CD4-positive, alpha-beta T cell treated with Interleukin-10 for 1 hour (primary cell): ENCODE results near the gene GIT1.

Experiments
- DNase-seq: peaks from one replicate; pipeline ENCODE4 v3.0.0-alpha.2; 2020

GIT1 gene

GRCh38 chr17:29578626-29579485 lies 10.6 kb downstream of the GIT1 start:
- DNase-seq: no peak

DNA sequence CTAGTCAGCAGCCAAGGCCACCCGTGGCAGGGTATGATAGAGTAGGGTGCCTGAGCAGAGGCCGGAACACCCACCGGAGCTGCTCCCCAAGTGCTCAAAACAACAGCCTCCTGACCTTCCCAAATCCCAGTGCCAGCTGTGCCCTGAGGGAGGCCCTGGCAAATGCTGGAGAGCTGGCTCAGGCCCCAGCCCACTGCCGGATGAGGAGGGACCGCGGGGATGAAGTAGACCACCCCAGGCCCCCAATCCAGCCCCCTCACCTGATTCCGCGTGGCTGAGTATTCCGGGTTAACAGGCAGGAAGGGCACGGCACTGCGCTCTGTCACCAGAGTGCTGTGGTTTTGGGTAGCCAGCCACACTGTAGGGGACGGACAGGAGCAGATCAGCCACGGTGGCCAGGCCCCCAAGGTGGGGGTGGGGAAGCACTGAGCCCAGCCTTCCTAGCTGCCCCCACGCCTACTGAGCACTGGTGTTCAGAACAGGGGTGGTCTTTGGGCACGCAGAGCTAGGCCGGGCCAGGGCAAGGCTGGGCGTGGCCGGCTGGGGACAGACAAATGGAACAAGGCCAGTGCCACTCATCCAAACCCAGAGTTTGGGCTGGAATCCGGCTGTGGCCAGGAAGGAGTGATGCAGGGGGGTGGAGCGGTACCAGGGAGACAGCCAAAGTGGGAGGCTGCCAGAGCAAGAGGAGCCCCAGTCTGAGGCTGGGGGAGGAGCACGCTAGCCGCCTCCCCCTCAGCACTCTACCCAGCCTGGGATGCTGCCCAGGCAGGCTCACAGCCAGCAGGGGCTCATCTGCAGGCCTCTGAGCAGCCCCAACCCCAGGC lies 11.8 kb downstream of the GIT1 start:
- no peak for DNase-seq

DNA sequence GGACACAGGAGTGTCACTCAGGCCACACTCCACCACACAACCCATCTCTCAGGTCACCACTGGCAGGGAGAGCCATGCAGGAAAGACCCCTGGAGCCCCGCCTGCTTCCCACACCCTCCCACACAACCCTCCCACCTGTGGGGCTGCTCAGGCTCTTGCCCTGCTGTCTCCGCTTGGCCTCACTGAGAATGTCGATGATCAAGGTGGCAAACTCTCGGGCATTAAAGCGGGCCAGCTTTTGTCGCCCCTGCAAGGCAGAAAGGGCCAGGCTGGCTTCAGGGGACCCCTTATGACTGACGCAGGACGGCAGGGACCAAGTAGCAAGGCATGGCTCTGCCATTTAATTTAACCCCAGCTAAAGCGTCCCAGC lies 12.5 kb downstream of the GIT1 start:
- no peak for DNase-seq

DNA sequence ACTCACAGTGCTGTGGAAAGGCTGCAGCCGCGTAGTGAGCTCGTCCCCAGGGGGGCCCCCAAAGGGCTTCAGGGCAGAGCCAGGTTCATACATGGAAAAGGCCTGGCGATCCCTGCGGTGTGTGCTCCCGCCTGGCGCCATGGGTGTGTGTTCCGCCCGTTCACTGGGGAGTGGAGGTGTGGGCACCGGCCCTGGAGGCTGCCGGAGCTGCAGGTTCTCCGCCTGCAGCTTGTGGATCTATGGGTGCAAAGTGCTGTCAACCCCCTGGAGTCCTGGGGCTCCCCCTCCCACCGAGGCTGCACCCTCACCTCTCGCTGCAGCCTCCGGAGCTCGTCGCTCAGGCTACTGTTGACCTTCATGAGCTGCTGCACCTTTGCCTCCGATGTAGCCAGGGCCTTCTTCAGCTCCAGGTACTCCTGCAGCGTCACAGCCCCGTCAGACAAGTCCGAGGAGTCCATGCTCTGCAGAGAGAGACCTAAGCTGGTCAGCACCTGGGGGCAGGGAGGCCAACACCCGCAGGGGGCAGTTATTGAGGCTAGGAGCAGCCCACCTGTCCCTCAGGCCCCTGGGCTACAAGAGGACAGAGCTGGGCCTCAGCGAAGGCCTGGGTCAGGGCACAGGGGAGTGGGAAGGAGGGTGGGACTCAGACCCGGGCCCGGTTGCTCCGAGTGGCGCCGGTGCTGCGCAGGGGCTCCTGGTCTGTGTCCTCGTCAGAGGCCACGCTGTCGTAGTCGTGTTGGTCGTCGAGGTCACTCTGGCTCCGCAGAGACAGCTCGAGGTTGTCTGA lies 13.0 kb downstream of the GIT1 start:
- no peak for DNase-seq

GRCh38 chr17:29575511-29576213 lies 13.8 kb downstream of the GIT1 start:
- no peak for DNase-seq

DNA sequence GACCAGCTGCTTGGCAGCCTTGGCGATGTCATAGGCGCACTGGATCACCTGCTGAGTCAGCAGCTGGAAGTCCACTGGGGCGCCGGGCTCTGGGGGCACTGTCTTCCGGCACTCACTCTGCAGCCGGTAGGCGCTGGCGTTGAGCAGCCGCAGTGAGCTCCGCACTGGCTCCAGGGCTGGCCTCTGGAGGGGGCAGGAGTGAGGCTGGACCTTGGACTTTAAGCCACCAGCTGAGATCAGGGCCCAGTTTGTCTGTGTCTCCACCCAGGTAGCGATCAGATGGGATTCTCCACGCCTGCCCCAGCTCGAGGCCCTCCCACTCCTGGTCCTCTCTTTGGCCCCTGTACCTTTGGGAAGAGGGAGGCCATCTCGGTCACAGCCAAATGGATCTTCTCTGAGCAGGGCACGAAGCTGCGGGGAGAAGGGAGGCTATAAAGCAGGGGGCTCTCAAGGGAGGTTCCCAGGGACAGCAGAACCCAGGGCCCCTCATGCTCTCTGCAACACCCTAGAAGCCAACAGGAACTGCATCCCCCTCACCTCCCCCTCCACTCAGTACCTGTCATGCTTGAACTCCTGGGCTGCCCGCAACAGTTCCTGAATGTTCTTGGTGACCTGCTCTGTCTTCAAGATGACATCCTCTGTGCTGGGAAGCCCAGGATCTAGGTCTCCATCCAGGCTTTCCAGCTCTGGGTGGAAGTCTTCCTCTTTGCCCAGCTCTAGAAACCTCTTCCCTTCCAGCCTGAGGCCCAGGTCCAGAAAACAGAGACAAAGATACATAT lies 14.5 kb downstream of the GIT1 start:
- no peak for DNase-seq

DNA sequence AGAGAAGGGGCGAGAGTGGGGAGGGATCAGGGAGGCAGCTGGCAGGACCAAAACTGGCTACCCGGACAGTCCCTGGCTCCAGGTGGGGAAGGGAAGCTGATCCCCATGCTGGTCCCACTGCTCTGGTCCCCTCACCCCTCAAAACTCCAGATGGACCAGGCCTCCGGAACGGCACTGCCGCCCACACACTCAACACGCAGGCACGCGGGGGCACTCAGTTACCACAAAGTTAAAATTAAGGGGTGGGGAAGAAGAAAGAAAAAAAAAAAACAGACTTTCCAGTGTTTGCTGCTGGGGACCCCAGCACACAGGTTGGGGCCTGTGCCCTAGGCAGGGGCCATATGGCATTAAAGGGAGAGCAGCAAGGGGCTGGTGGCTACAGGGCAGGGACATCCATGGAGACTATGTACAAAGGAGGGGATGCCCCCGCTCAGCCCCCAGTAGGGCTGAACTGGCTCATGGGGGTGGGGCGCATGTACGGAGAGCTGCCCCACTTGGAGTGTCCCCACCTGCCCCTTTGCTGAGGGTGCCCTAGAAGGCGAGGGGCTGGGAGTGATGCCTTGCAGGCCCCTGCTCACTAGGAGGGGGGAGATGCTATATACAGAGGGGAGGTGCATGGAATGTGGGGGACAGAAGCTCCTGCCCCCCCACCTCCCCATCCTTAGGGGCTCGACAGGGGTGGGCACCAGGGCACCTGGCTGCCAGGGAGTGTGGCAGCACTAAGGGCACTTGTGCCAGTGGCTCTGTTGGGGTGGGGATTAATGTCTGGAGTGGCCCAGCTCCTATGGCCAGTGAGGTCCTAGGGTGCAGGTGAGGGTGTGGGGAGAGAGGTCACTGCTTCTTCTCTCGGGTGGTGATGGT lies 15.3 kb downstream of the GIT1 start:
- no peak for DNase-seq

DNA sequence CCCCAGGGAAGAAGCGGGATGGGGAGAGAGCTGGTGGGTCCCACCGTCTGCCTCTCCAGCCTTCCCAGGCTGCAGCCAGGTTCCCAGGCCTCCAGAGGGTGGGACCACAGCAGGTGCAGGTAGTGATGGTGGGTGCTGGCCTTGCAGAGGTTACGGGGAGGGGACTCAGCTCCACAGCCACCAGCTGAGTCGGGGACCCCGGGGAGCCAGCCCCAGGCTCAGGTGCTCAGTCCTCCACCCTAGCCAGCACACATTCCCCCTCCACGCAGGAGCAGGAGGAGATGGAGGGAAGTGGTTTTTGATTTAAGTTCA lies 15.9 kb downstream of the GIT1 start:
- DNase-seq: no peak

- peak; percentile 55 for DNase-seq
Observed at GRCh38 chr17:29572691-29573557, 16.5 kb downstream of the GIT1 start.

DNA sequence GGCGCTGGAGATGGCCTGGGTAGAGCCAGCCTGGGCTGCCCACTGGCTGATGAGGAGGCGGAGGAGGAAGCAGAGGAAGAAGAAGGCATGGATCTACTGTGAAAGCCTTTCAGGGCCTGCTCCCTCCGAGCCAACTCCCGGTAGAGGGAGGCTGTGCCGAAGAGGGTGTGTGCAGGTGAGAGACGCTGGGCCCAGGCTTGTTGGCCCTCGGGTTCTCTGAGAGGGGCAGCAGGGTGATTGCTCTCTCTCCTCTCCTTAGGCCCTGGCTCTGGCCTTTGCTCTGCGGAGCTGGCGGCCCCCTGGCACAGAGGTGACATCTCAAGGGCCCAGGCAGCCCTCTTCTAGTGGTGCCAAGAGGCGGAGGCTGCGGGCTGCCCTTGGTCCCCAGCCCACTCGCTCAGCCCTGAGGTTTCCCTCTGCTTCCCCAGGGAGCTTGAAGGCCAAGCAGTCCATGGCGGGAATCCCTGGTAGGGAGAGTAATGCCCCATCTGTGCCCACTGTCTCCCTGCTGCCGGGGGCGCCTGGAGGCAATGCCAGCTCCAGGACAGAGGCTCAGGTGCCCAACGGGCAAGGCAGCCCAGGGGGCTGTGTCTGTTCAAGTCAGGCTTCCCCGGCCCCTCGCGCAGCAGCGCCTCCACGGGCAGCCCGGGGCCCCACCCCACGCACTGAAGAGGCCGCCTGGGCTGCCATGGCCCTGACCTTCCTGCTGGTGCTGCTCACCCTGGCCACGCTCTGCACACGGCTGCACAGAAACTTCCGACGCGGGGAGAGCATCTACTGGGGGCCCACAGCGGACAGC lies 17.4 kb downstream of the GIT1 start:
- DNase-seq: no peak

DNA sequence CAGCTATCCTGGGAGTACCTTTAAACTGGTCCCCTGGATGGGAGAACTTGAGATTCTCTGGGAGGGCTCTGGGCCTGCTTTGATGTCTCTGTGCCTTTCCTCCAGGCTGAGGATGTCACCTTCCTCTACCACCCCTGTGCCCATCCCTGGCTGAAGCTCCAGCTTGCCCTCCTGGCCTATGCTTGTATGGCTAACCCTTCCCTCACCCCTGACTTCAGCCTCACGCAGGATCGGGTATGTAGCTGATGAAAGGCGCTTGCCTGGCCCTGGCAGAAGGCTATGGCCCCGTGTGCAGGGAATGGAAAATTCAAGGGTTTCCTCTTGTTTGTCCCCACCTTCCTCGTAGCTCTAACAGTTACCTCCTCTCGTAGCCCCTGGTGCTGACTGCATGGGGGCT lies 18.0 kb downstream of the GIT1 start:
- DNase-seq: no peak

GRCh38 chr17:29570521-29570920 lies 18.9 kb downstream of the GIT1 start:
- no peak for DNase-seq

- no peak for DNase-seq
Observed at GRCh38 chr17:29569245-29569950, 20.1 kb downstream of the GIT1 start.

DNA sequence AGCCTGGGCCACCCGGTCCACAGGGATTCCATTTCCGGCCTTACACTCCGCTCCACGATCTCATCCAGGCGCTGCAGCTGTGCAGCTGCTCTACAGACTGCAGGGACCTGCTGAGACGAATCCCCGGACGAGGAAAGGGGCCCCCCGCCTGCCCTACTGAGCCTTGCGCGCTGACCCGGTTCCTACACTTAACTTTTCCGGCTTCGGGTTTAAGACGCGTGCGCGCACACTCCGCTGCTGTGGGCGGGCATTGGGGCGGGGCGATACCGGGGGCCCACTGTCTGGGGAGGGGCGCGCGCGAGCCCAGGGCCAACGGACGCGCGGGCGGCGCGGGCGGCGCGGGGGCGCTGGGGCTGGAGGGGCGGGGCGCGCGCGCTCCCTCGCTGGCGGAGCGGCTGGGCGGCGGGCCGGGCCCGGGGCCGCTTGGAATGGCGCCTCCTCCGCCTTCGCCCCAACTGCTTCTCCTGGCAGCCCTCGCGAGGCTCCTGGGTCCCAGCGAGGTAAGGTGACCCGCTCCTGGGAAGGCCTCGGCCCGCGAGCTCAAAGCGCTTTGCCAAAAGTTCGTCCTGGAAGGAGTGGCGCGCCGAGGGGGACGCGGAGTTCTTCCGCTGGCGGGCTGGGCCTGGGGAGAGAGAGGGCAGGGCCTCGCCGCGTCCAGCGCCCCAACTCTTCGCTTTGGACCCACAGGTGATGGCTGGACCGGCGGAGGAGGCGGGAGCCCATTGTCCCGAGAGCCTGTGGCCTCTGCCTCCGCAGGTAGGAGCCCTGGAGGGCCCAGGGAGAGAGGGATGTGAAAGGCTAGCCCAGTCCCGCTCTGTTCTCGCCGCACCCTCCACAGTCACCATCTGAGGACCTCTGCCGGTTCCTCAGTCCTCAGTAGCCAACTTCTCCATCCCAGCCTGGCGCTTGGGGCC lies 20.9 kb downstream of the GIT1 start, which contains the start of gene TP53I13:
TP53I13 (plus strand) TSS at position 371 of the 914 bp plus-strand sequence; CDS start at position 429, 58 bp downstream.
- DNase-seq: peak; percentile 93

GRCh38 chr17:29567554-29568330 lies 21.7 kb downstream of the GIT1 start:
- peak; percentile 81 for DNase-seq

GRCh38 chr17:29567304-29567553 lies 22.2 kb downstream of the GIT1 start:
- no peak for DNase-seq
